ENCODE measurements around the gene OR5B17. TPM values are rescaled to one million over a fixed set of nuclear protein-coding genes. Genes with fewer than 3 reads are reported as not detected.

OR5B17 gene
- total and polyA plus RNA-seq, 10 of the 15 experiments (the other 5 are each of a cell fraction or from before 2014, with no cell fraction given) = not detected

GRCh38 chr11:58330861-58331260 lies 28.0 kb downstream of the OR5B17 start:
- in situ Hi-C loops (cut with MboI) = no loop called here
- ATAC-seq = no peak
- Histone ChIP-seq H3K4me1 (ENCODE audit: control insufficient read depth, insufficient read depth, low read length) (no peaks in the 10 kb centered on the region), H3K79me2 (ENCODE audit: control insufficient read depth, insufficient read depth, low read length) (no peaks in the 10 kb centered on the region), H3K9ac (ENCODE audit: control insufficient read depth, insufficient read depth, low read length) (no peak overlapping the region), H3K27ac (ENCODE audit: control insufficient read depth, insufficient read depth) (no peak overlapping the region), H2AFZ (ENCODE audit: control insufficient read depth, low read depth, low read length) (no peak overlapping the region), H3K9me3 (replicated peaks; ENCODE audit: control insufficient read depth, insufficient read depth, low read length) (no peaks in the 10 kb centered on the region), H3K4me3 (no peak overlapping the region), H3K4me2 (ENCODE audit: control insufficient read depth, insufficient read depth) (no peak overlapping the region), H3K36me3 (ENCODE audit: control insufficient read depth in 2 of 2, insufficient read depth in 2 of 2, low read length in 1 of 2) (no peaks in the 10 kb centered on the region), H3K27me3 (replicated peaks in 1 of 2; ENCODE audit: control insufficient read depth in 2 of 2, insufficient read depth in 2 of 2, low read length in 1 of 2) (no peaks in the 10 kb centered on the region), H4K20me1 (ENCODE audit: control insufficient read depth, insufficient read depth) (no peaks in the 10 kb centered on the region)
- no peak for DNase-seq (ENCODE audit: low read depth, low spot score)
- TF ChIP-seq ZNF274 (IDR thresholded peaks at IDR 0.05; ENCODE audit: insufficient read depth, insufficient read length) (no peak), RAD51 (IDR thresholded peaks at IDR 0.05) (no peak), FOS (IDR thresholded peaks at IDR 0.05; ENCODE audit: borderline replicate concordance, extremely low read depth, insufficient read length) (no peak), NR2C1 (IDR thresholded peaks at IDR 0.05) (no peak), NRF1 (conservative IDR thresholded peaks at IDR 0.05; ENCODE audit: low read depth, low read length) (no peak), NR2C2 (IDR thresholded peaks at IDR 0.05; ENCODE audit: borderline replicate concordance, control insufficient read depth, insufficient read length, low read depth) (no peak), BRCA1 (IDR thresholded peaks at IDR 0.05; ENCODE audit: low read depth, low read length) (no peak), BCLAF1 (IDR thresholded peaks at IDR 0.05) (no peak), PML (IDR thresholded peaks at IDR 0.05; ENCODE audit: low read length) (no peak), SMAD1 (IDR thresholded peaks at IDR 0.05; ENCODE audit: low read depth, partially characterized antibody) (no peak), CBX5 (IDR thresholded peaks at IDR 0.05; ENCODE audit: low read depth) (no peak), SMAD5 (IDR thresholded peaks at IDR 0.05; ENCODE audit: low read depth) (no peak), CHD2 (IDR thresholded peaks at IDR 0.05; ENCODE audit: borderline replicate concordance, low read depth, low read length) (no peak), MTA2 (IDR thresholded peaks at IDR 0.05; ENCODE audit: low read depth) (no peak), SUZ12 (IDR thresholded peaks at IDR 0.05; ENCODE audit: unreplicated experiment) (no peak), SRF (IDR thresholded peaks at IDR 0.05; ENCODE audit: low read depth in 2 of 2, low read length in 2 of 2) (no peak), NFYA (IDR thresholded peaks at IDR 0.05; ENCODE audit: borderline replicate concordance, low read depth, low read length) (no peak)
- intact Hi-C loops (cut with micrococcal nuclease; ENCODE audit: unreplicated experiment) = no loop called here
- 29% methylated on average over 2 of the region's 2 CpGs for WGBS (ENCODE audit: insufficient coverage, insufficient replicate concordance, low lambda C conversion rate, missing lambda C conversion rate)
- no TSS peak for BruUV-seq (replicated peaks)
- RAD21 ChIA-PET (ENCODE audit: unreplicated experiment) = no interaction called here
- POLR2A ChIA-PET = no interaction called here
- SMC1A ChIA-PET (ENCODE audit: uncharacterized antibody, unreplicated experiment) = no interaction called here
- FAIRE-seq = no peak
- CTCF ChIA-PET = no interaction called here

Measured in GM12878 (cell line).